T-cell (primary cell): Measurements from ENCODE around the gene TBX15. TPM values are rescaled to one million over a fixed set of nuclear protein-coding genes. Genes with fewer than 3 reads are reported as not detected.
"Not testable (repeated sequence)": the region's sequence is repeated elsewhere in the genome, so short reads cannot be mapped to it uniquely, and the experiment has no call there.

Experiments used
- ATAC-seq, 4 experiments: fragments of 200-7000 bp in 3 of 4; fragments of 150-1000 bp in 1 of 4; cut with Tn5 transposase; replicated peaks in 1 of 4; 1 replicate in 3 of 4; 2 replicates in 1 of 4; pipeline ENCODE4 v1.10.0; 2021; ENCODE audit warnings: moderate library complexity in 3 of 4, mild to moderate bottlenecking in 2 of 4, moderate number of reproducible peaks in 1 of 4
- CTCF ChIA-PET, 2 donors: fragments of 300-600 bp; sonication (Branson Sonifier 250); formaldehyde crosslinking; loops; one replicate each; lab custom pipeline; 2022; ENCODE audit warnings: antibody characterized with exemption in 2 of 2; lab: Charles Lee
- POLR2A ChIA-PET, 2 donors: fragments of 300-600 bp; sonication (Branson Sonifier 250); formaldehyde crosslinking; loops; one replicate each; lab custom pipeline; 2022; ENCODE audit warnings: antibody characterized with exemption in 2 of 2; lab: Charles Lee
- DNase-seq, 35 experiments: peaks; one replicate each; pipeline versions ENCODE4 v3.0.0 to v3.0.0-alpha.2; 2013 to 2023
- H3K27ac ChIP-seq: one replicate; pipeline ENCODE4 v1.5.1; 2013; ENCODE audit warnings: low read length
- H3K27me3 ChIP-seq, 2 experiments: replicated peaks in 1 of 2; 1 replicate in 1 of 2; 2 replicates in 1 of 2; pipeline versions ENCODE4 v1.6.1 to v1.7.0; 2013; ENCODE audit warnings: low read length in 1 of 2, mixed read lengths in 1 of 2; ENCODE audit not compliant: control insufficient read depth in 2 of 2, insufficient read depth in 2 of 2; ENCODE audit errors: extremely low read depth in 1 of 2
- H3K36me3 ChIP-seq, 2 donors: 1 replicate in 1 of 2; 2 replicates in 1 of 2; pipeline versions ENCODE4 v1.6.1 to v1.7.0; 2013; ENCODE audit warnings: low read length in 1 of 2; ENCODE audit not compliant: control insufficient read depth in 2 of 2, insufficient read depth in 1 of 2; ENCODE audit errors: extremely low read depth in 1 of 2
- H3K4me1 ChIP-seq, 2 experiments: 1 replicate in 1 of 2; 2 replicates in 1 of 2; pipeline versions ENCODE4 v1.6.1 to v1.7.0; 2013; ENCODE audit warnings: low read length in 2 of 2, mixed read lengths in 1 of 2; ENCODE audit not compliant: insufficient read depth in 2 of 2, control insufficient read depth in 1 of 2; ENCODE audit errors: extremely low read depth in 1 of 2
- H3K4me3 ChIP-seq, 2 donors: 1 replicate in 1 of 2; 2 replicates in 1 of 2; pipeline versions ENCODE4 v1.5.1 to v1.7.0; 2013; ENCODE audit warnings: mild to moderate bottlenecking in 2 of 2, low read length in 1 of 2, moderate library complexity in 1 of 2; ENCODE audit not compliant: control insufficient read depth in 1 of 2; ENCODE audit errors: extremely low read depth in 1 of 2
- H3K9me3 ChIP-seq: 2 replicates; pipeline ENCODE4 v1.7.0; 2013
- H3K27ac Mint-ChIP-seq, 2 donors: one replicate each; pipeline ENCODE4 v1.8.0; 2020 to 2021; ENCODE audit warnings: mild to moderate bottlenecking in 2 of 2, mixed read lengths in 2 of 2
- H3K27me3 Mint-ChIP-seq, 2 donors: one replicate each; pipeline ENCODE4 v1.8.0; 2021 to 2022; ENCODE audit warnings: mixed read lengths in 2 of 2
- H3K36me3 Mint-ChIP-seq: one replicate; pipeline ENCODE4 v1.8.0; 2021; ENCODE audit warnings: mixed read lengths
- H3K4me1 Mint-ChIP-seq, 3 donors: one replicate each; pipeline ENCODE4 v1.8.0; 2020 to 2022; ENCODE audit warnings: mixed read lengths in 3 of 3, mild to moderate bottlenecking in 1 of 3
- H3K4me3 Mint-ChIP-seq, 3 donors: one replicate each; pipeline ENCODE4 v1.8.0; 2020 to 2022; ENCODE audit warnings: mild to moderate bottlenecking in 3 of 3, mixed read lengths in 3 of 3, moderate library complexity in 3 of 3
- H3K9me3 Mint-ChIP-seq, 3 donors: one replicate each; pipeline ENCODE4 v1.8.0; 2020 to 2022; ENCODE audit warnings: mixed read lengths in 3 of 3
- WGBS: methylation state at CpG from one replicate; pipeline ENCODE4 v1.1.5; 2013; ENCODE audit warnings: missing lambda C conversion rate; ENCODE audit not compliant: insufficient coverage; 5-methylcytosine and 5-hydroxymethylcytosine counted together
- total RNA-seq, 35 experiments: library from RNA in 6 of 35; stranded (reverse) in 6 of 35; fragments of 120-200 nt in 1 of 35; gene quantifications; one replicate each; pipeline versions ENCODE4 v1.2.1 to v1.2.4 and lab custom pipeline; 2013 to 2026

The TBX15 gene
- total RNA-seq, 5 donors from 2014 or later (not counting 1 experiment from before 2014, with no cell fraction given), result 0.12 TPM; not detected in 4

DNA sequence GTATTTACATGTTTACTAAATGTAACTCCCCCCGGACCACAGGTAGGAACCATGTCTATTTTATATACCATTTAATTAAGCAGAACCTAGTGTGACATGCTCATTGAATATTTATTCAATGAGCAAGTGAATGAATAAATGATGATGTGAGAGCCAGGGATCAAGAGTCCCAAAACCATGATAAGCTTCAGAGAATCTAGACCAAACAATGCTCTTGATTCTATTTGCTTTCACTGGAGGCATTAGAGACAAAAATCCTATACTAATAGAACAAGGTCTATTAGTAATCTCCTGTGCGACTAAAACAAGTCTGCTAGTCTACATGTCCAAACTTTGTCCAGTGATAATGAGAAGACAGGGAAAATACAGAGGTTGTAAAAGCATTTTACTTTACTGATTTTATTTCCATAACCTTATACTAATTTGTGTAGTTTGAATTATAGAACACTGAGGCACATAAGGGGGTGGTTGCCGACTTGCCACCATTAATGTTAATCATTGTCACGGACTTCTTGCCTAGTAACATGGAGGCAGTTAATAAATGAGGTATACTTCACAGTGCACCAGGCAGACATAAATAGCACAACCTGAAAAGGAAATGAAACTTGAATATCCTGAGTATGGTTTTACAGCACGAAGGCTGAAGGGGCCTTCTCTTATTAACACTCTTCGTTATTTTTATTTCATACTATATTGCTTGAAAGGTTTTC lies 69.8 kb downstream of the TBX15 start:
- ATAC-seq, result no peak
- H3K9me3 Mint-ChIP-seq, result peaks cover 2 to 12% (median 4%) of the 10 kb centered on the region in 3 donors
- no peak overlapping the region for H3K4me3 Mint-ChIP-seq
- no peak overlapping the region for H3K27ac ChIP-seq
- ChIA-PET CTCF (no interaction called here), POLR2A (no interaction called here)
- H3K4me1 ChIP-seq, result no peaks in the 10 kb centered on the region
- no peaks in the 10 kb centered on the region for H3K27me3 ChIP-seq
- no CpG with 5 or more reads among the region's 6 CpGs for WGBS
- no peak overlapping the region for H3K27ac Mint-ChIP-seq
- no peak overlapping the region for H3K4me3 ChIP-seq
- no peak for DNase-seq
- no peaks in the 10 kb centered on the region for H3K36me3 Mint-ChIP-seq
- H3K4me1 Mint-ChIP-seq, result no peaks in the 10 kb centered on the region
- no peaks in the 10 kb centered on the region for H3K27me3 Mint-ChIP-seq
- H3K9me3 ChIP-seq, result no peaks in the 10 kb centered on the region
- no peaks in the 10 kb centered on the region for H3K36me3 ChIP-seq

DNA sequence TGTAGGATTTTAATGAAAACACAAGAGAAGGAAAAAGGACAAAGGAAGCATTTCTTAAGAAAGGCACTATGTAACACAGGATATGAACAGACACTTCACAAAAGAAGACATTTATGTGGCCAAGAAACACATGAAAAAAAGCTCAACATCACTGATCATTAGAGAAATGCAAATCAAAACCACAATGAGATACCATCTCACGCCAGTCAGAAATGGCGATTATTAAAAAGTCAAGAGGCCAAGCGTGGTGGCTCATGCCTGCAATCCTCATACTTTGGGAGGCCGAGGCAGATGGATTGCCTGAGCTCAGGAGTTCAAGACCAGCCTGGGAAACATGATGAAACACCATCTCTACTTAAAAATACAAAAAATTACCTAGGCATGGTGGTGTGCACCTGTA lies 71.8 kb downstream of the TBX15 start:
- H3K4me1 ChIP-seq, H3K27ac Mint-ChIP-seq, H3K4me3 Mint-ChIP-seq, ATAC-seq, H3K36me3 ChIP-seq, DNase-seq, H3K27ac ChIP-seq, H3K9me3 ChIP-seq, CTCF ChIA-PET, H3K36me3 Mint-ChIP-seq, H3K27me3 Mint-ChIP-seq, H3K4me1 Mint-ChIP-seq, H3K4me3 ChIP-seq, H3K27me3 ChIP-seq: not testable (repeated sequence)
- WGBS, result 86% methylated on average over 3 of the region's 4 CpGs
- H3K9me3 Mint-ChIP-seq, result peaks cover 2 to 15% (median 4%) of the 10 kb centered on the region in 3 donors
- POLR2A ChIA-PET, result interaction anchor here in 1 of 2 donors (0.6 kb wide), 1 partner anchor 225 kb away, joined by 3 read pairs; no protein-coding TSS in a partner anchor

DNA sequence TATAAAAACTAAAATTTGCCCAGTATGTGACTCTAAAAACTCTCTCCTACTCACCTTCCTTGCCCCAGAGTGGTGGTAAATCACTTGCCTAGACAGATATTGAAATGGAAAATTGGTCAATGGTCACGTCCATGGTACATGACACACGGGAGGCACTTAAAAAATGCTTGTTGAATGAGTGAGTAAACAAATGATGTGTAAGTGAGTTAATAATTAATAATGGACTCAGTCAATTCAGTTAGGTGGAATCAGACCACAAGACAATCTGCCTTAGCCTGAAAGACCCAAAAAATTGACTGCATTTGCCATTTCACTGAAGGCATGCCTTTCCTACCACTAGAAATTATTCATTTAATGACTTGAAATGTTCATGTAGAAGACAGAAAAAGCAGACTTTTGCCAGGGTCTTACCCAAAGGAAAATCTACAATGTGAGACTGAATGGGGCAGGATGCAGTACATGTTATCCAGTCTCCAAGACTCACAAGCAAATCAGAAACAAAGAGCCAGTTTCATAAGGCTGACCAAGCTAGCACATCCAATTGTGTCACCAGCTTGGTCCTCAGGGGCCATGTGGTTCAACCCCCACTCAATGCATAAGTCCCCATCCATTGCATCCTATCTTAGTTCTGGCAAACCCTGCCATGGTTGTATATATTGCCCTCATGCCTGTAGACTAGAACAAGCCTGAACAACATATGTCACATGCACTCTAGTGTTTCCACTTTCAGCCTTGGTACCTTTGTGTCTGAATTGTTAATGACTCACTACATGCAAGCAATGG lies 73.6 kb downstream of the TBX15 start:
- Mint-ChIP-seq H3K4me3 (no peak overlapping the region), H3K36me3 (no peaks in the 10 kb centered on the region), H3K9me3 (peaks cover 0 to 11% (median 2%) of the 10 kb centered on the region in 3 donors), H3K27ac (no peak overlapping the region), H3K4me1 (no peaks in the 10 kb centered on the region), H3K27me3 (no peaks in the 10 kb centered on the region)
- ChIA-PET POLR2A (no interaction called here), CTCF (no interaction called here)
- WGBS, result 49% methylated on average over 2 of the region's 2 CpGs
- DNase-seq (no peak), ATAC-seq (no peak)
- H3K4me1 ChIP-seq, result no peaks in the 10 kb centered on the region
- H3K27ac ChIP-seq, result no peak overlapping the region
- no peak overlapping the region for H3K4me3 ChIP-seq
- H3K27me3 ChIP-seq, result no peaks in the 10 kb centered on the region
- H3K36me3 ChIP-seq, result no peaks in the 10 kb centered on the region
- no peaks in the 10 kb centered on the region for H3K9me3 ChIP-seq

DNA sequence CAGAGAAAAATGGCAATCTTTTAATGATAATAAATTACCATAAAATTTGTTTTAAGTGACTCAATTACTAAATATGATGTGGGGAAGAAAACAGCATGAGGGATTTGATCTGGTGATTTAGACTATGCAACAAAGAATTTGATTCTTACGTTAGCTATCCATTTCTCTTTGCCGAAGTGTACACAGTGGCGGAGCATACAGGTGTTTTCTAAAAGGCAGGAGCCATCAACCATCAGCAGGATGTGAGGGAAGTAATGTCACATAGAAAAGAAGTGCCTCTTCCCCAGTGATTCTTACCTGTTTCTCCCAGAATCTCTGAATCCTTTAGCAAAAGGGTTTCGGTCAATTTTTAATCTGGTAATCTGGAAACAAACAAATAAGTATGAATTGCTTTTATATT lies 74.3 kb downstream of the TBX15 start:
- Mint-ChIP-seq H3K27me3 (no peaks in the 10 kb centered on the region), H3K27ac (no peak overlapping the region), H3K9me3 (peaks cover 0 to 11% (median 2%) of the 10 kb centered on the region in 3 donors), H3K4me1 (no peaks in the 10 kb centered on the region), H3K36me3 (no peaks in the 10 kb centered on the region), H3K4me3 (no peak overlapping the region)
- Histone ChIP-seq H3K9me3 (no peaks in the 10 kb centered on the region), H3K4me3 (no peak overlapping the region), H3K4me1 (no peaks in the 10 kb centered on the region), H3K27me3 (no peaks in the 10 kb centered on the region), H3K36me3 (no peaks in the 10 kb centered on the region), H3K27ac (no peak overlapping the region)
- 90% methylated on average over 2 of the region's 4 CpGs for WGBS
- ATAC-seq, result no peak
- no peak for DNase-seq
- POLR2A ChIA-PET, result no interaction called here
- CTCF ChIA-PET, result no interaction called here

DNA sequence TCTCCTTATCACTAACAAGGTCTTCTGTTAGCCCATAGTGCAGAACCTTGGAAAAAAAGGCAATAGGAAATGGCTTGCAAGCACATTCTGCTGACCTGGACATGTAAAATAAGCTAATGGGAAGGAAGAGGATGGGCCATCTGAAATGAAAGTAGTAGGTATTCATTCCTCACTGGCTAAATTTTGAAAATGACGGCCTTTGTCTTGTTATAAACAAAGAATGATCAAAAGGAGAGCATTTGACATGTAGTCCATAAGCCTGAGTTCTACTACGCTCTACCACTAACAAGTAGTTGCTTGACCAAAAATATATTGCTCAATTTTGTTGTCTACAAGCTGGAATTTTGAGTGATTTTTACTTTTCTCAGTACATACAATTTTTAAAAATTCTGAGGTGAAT lies 75.6 kb downstream of the TBX15 start:
- H3K4me3 Mint-ChIP-seq, result no peak overlapping the region
- H3K4me1 Mint-ChIP-seq, result no peaks in the 10 kb centered on the region
- Histone ChIP-seq H3K4me3 (no peak overlapping the region), H3K27ac (no peak overlapping the region), H3K27me3 (no peaks in the 10 kb centered on the region), H3K4me1 (no peaks in the 10 kb centered on the region), H3K36me3 (no peaks in the 10 kb centered on the region), H3K9me3 (no peaks in the 10 kb centered on the region)
- ATAC-seq (no peak), DNase-seq (no peak)
- ChIA-PET POLR2A (no interaction called here), CTCF (no interaction called here)
- H3K27me3 Mint-ChIP-seq, result no peaks in the 10 kb centered on the region
- peaks cover 0 to 4% (median 2%) of the 10 kb centered on the region in 3 donors for H3K9me3 Mint-ChIP-seq
- H3K27ac Mint-ChIP-seq, result no peak overlapping the region
- H3K36me3 Mint-ChIP-seq, result no peaks in the 10 kb centered on the region
- no CpG with 5 or more reads among the region's 2 CpGs for WGBS

DNA sequence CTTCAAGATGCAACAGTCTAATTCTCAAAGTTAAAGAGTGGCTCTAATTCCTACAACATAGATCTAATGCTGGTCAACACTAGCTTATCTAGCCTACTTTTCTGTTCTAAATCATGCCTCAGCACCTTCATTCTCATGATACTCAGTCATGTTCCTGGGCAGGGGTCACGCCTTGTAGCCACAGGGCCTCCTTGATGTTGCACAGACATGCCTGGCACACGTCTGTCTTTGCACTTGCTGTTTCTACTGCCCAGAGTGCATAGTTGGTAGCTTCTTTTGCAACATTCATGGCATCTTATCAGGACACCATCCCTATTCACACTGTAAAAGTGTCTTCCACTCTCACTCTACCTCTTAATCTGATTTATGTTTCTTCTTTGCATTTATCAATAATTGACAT lies 76.6 kb downstream of the TBX15 start:
- Mint-ChIP-seq H3K36me3 (no peaks in the 10 kb centered on the region), H3K27me3 (no peaks in the 10 kb centered on the region), H3K4me3 (no peak overlapping the region), H3K9me3 (peaks cover 1 to 3% (median 2%) of the 10 kb centered on the region in 3 donors), H3K4me1 (no peaks in the 10 kb centered on the region), H3K27ac (no peak overlapping the region)
- ChIA-PET CTCF (no interaction called here), POLR2A (no interaction called here)
- 59% methylated on average over 2 of the region's 2 CpGs for WGBS
- Histone ChIP-seq H3K27ac (no peak overlapping the region), H3K9me3 (no peaks in the 10 kb centered on the region), H3K4me3 (no peak overlapping the region), H3K4me1 (no peaks in the 10 kb centered on the region), H3K27me3 (no peaks in the 10 kb centered on the region), H3K36me3 (no peaks in the 10 kb centered on the region)
- ATAC-seq, result no peak
- DNase-seq, result no peak
